IMR-90 (cell line): Measurements from ENCODE around the gene CTIF.

Source experiments
- CTCF ChIP-seq: conservative IDR thresholded peaks from 2 replicates; pipeline ENCODE4 v1.5.1; 2012; ENCODE audit warnings: mild to moderate bottlenecking, low read depth, low read length, improper control_type of control experiment
- NFE2L2 ChIP-seq: fragments of 150-350 bp; IDR thresholded peaks from 2 replicates; pipeline ENCODE4 v1.6.1; 2016; ENCODE audit warnings: low read depth, mild to moderate bottlenecking, low read length
- POLR2A ChIP-seq: IDR thresholded peaks from 2 replicates; pipeline ENCODE4 v1.6.1; 2012; ENCODE audit warnings: mild to moderate bottlenecking, low read depth, low read length
- SMC3 ChIP-seq: fragments of 150-350 bp; IDR thresholded peaks from 2 replicates; pipeline ENCODE4 v1.6.1; 2016; ENCODE audit warnings: low read depth, mild to moderate bottlenecking, antibody characterized with exemption, low read length, moderate library complexity
- USF2 ChIP-seq: fragments of 150-350 bp; IDR thresholded peaks from 2 replicates; pipeline ENCODE4 v1.6.1; 2017; ENCODE audit warnings: mild to moderate bottlenecking, antibody characterized with exemption, low read length, low read depth

GRCh38 chr18:48826806-48827205, 288.0 kb downstream of the CTIF start:
- TF ChIP-seq USF2 (no peak), CTCF (no peak), NFE2L2 (no peak), SMC3 (no peak), POLR2A (no peak)
